ENCODE measurements around the gene TMOD3. TPM values are rescaled to one million over a fixed set of nuclear protein-coding genes. Genes with fewer than 3 reads are reported as not detected.
A peak's percentile ranks its signal among the peaks of the same experiment; 100 is the strongest.

Gene TMOD3
- total and polyA plus RNA-seq, 2 donors (not counting 1 experiment from before 2014, with no cell fraction given), result 33.7 to 35.3 TPM

- no peaks in the 10 kb centered on the region for H3K27me3 ChIP-seq (ENCODE audit: control insufficient read depth, insufficient read depth, low read length)
- H3K4me3 ChIP-seq (replicated peaks in 1 of 4; ENCODE audit: control extremely low read depth in 1 of 4, insufficient read depth in 1 of 4, low read depth in 3 of 4, low read length in 4 of 4), result no peak overlapping the region
- no peak for DNase-seq (ENCODE audit: low read depth in 2 of 2)
- TF ChIP-seq CTCF (conservative IDR thresholded peaks at IDR 0.05 in 1 of 2, IDR thresholded peaks at IDR 0.05 in 1 of 2; ENCODE audit: low read depth in 1 of 2, low read length in 2 of 2) (no peak), EZH2 (IDR thresholded peaks at IDR 0.05; ENCODE audit: low read length, missing control alignments) (no peak)
- H3K9ac ChIP-seq (ENCODE audit: insufficient read depth, low read length), result no peak overlapping the region
- H2AFZ ChIP-seq (ENCODE audit: low read length), result no peak overlapping the region
- peaks cover 3% of the 10 kb centered on the region for H3K4me1 ChIP-seq (ENCODE audit: control insufficient read depth, extremely low read depth, insufficient read depth, low read length)
- peaks cover 13% of the 10 kb centered on the region for H3K79me2 ChIP-seq (ENCODE audit: control insufficient read depth, insufficient read depth, low read length)
- H3K4me2 ChIP-seq (ENCODE audit: extremely low read depth, insufficient read depth, low read length), result no peak overlapping the region
- no peaks in the 10 kb centered on the region for H3K9me3 ChIP-seq (ENCODE audit: control insufficient read depth, insufficient read depth, low read depth, low read length)
- no peaks in the 10 kb centered on the region for H4K20me1 ChIP-seq (ENCODE audit: control insufficient read depth, extremely low read depth, insufficient read depth, low read length)
- H3K27ac ChIP-seq (ENCODE audit: insufficient read depth, low read length), result no peak overlapping the region
- H3K36me3 ChIP-seq (ENCODE audit: control insufficient read depth, insufficient read depth, low read length), result peaks cover 1% of the 10 kb centered on the region
Measured at GRCh38 chr15:51866751-51867150, 37.3 kb downstream of the TMOD3 start.

GRCh38 chr15:51869060-51869421 lies 39.6 kb downstream of the TMOD3 start:
- no peaks in the 10 kb centered on the region for H3K9me3 ChIP-seq (ENCODE audit: control insufficient read depth, insufficient read depth, low read depth, low read length)
- peaks cover 3% of the 10 kb centered on the region for H3K36me3 ChIP-seq (ENCODE audit: control insufficient read depth, insufficient read depth, low read length)
- H3K4me2 ChIP-seq (ENCODE audit: extremely low read depth, insufficient read depth, low read length), result no peak overlapping the region
- H3K27me3 ChIP-seq (ENCODE audit: control insufficient read depth, insufficient read depth, low read length), result no peaks in the 10 kb centered on the region
- no peak overlapping the region for H3K27ac ChIP-seq (ENCODE audit: insufficient read depth, low read length)
- no peak overlapping the region for H3K9ac ChIP-seq (ENCODE audit: insufficient read depth, low read length)
- H3K4me1 ChIP-seq (ENCODE audit: control insufficient read depth, extremely low read depth, insufficient read depth, low read length), result peaks cover 3% of the 10 kb centered on the region
- H2AFZ ChIP-seq (ENCODE audit: low read length), result no peak overlapping the region
- peak; percentile 73 to 88 for DNase-seq (ENCODE audit: low read depth in 2 of 2)
- H4K20me1 ChIP-seq (ENCODE audit: control insufficient read depth, extremely low read depth, insufficient read depth, low read length), result no peaks in the 10 kb centered on the region
- H3K4me3 ChIP-seq (replicated peaks in 1 of 4; ENCODE audit: control extremely low read depth in 1 of 4, insufficient read depth in 1 of 4, low read depth in 3 of 4, low read length in 4 of 4), result no peak overlapping the region
- peaks cover 11% of the 10 kb centered on the region for H3K79me2 ChIP-seq (ENCODE audit: control insufficient read depth, insufficient read depth, low read length)
- TF ChIP-seq EZH2 (IDR thresholded peaks at IDR 0.05; ENCODE audit: low read length, missing control alignments) (no peak), CTCF (conservative IDR thresholded peaks at IDR 0.05 in 1 of 2, IDR thresholded peaks at IDR 0.05 in 1 of 2; ENCODE audit: low read depth in 1 of 2, low read length in 2 of 2) (no peak)

GRCh38 chr15:51870774-51871173 lies 41.3 kb downstream of the TMOD3 start:
- Histone ChIP-seq H3K4me3 (replicated peaks in 1 of 4; ENCODE audit: control extremely low read depth in 1 of 4, insufficient read depth in 1 of 4, low read depth in 3 of 4, low read length in 4 of 4) (no peak overlapping the region), H3K36me3 (ENCODE audit: control insufficient read depth, insufficient read depth, low read length) (peaks cover 1% of the 10 kb centered on the region), H3K27me3 (ENCODE audit: control insufficient read depth, insufficient read depth, low read length) (no peaks in the 10 kb centered on the region), H4K20me1 (ENCODE audit: control insufficient read depth, extremely low read depth, insufficient read depth, low read length) (no peaks in the 10 kb centered on the region), H3K4me2 (ENCODE audit: extremely low read depth, insufficient read depth, low read length) (no peak overlapping the region), H2AFZ (ENCODE audit: low read length) (no peak overlapping the region), H3K27ac (ENCODE audit: insufficient read depth, low read length) (no peak overlapping the region), H3K4me1 (ENCODE audit: control insufficient read depth, extremely low read depth, insufficient read depth, low read length) (peaks cover 15% of the 10 kb centered on the region), H3K9ac (ENCODE audit: insufficient read depth, low read length) (no peak overlapping the region), H3K79me2 (ENCODE audit: control insufficient read depth, insufficient read depth, low read length) (peaks cover 5% of the 10 kb centered on the region), H3K9me3 (ENCODE audit: control insufficient read depth, insufficient read depth, low read depth, low read length) (no peaks in the 10 kb centered on the region)
- TF ChIP-seq CTCF (conservative IDR thresholded peaks at IDR 0.05 in 1 of 2, IDR thresholded peaks at IDR 0.05 in 1 of 2; ENCODE audit: low read depth in 1 of 2, low read length in 2 of 2) (no peak), EZH2 (IDR thresholded peaks at IDR 0.05; ENCODE audit: low read length, missing control alignments) (no peak)
- DNase-seq (ENCODE audit: low read depth in 2 of 2), result no peak
